Measurements from ENCODE around the gene E2F3.

GRCh38 chr6:20386218-20386617 lies 15.5 kb upstream of the E2F3 start:
- TF ChIP-seq YY1 (IDR thresholded peaks at IDR 0.05; ENCODE audit: insufficient read depth, insufficient read length) (no peak), SUZ12 (IDR thresholded peaks at IDR 0.05; ENCODE audit: extremely low read depth, insufficient read depth, insufficient read length) (no peak)
